Epithelial cell of proximal tubule (primary cell): ENCODE results near the gene KRT17. TPM values are rescaled to one million over a fixed set of nuclear protein-coding genes. Genes with fewer than 3 reads are reported as not detected.

Experiments
- DNase-seq: peaks from one replicate; pipeline ENCODE4 v3.0.0-alpha.2; 2011; ENCODE audit warnings: low read depth
- H3K4me3 ChIP-seq: 2 replicates; pipeline ENCODE4 v1.5.1; 2011; ENCODE audit warnings: low read depth, mild to moderate bottlenecking, low read length
- total RNA-seq: library from RNA; depleted of rRNA; stranded (reverse); fragments of >200 nt; gene quantifications from 2 replicates; pipeline ENCODE4 v1.2.3, GENCODE V29; 2015
- TF ChIP-seq, protein P1 (sequence below): conservative IDR thresholded peaks from 2 replicates; pipeline ENCODE4 v1.5.1; 2012; ENCODE audit warnings: low read depth, mild to moderate bottlenecking, low read length

The KRT17 gene
- total RNA-seq, 1 donor from 2014 or later, result 20.8 TPM

DNA sequence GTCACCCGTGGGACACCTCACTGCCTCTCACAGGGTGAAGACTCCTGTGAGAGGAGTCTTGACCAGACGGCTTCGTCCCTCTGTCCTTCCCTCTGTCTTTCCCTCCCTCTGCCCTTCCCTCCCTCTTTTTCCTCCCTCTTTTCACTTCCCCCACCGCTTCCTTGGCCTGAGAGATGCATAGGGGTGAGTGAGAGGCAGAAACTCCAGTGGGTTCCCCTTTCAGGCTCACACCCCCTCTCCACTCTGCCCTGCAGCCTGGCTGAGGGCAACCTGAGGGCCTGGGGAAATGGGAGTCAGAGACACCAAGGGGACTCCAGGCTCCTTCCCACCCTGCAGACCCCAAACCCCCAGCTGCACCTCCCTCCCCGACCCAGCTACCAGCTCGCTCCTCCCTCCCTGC is 14.6 kb upstream of the KRT17 start:
- DNase-seq, result no peak
- H3K4me3 ChIP-seq, result no peak overlapping the region
- TF ChIP-seq, protein P1, sequence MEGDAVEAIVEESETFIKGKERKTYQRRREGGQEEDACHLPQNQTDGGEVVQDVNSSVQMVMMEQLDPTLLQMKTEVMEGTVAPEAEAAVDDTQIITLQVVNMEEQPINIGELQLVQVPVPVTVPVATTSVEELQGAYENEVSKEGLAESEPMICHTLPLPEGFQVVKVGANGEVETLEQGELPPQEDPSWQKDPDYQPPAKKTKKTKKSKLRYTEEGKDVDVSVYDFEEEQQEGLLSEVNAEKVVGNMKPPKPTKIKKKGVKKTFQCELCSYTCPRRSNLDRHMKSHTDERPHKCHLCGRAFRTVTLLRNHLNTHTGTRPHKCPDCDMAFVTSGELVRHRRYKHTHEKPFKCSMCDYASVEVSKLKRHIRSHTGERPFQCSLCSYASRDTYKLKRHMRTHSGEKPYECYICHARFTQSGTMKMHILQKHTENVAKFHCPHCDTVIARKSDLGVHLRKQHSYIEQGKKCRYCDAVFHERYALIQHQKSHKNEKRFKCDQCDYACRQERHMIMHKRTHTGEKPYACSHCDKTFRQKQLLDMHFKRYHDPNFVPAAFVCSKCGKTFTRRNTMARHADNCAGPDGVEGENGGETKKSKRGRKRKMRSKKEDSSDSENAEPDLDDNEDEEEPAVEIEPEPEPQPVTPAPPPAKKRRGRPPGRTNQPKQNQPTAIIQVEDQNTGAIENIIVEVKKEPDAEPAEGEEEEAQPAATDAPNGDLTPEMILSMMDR, result no peak

DNA sequence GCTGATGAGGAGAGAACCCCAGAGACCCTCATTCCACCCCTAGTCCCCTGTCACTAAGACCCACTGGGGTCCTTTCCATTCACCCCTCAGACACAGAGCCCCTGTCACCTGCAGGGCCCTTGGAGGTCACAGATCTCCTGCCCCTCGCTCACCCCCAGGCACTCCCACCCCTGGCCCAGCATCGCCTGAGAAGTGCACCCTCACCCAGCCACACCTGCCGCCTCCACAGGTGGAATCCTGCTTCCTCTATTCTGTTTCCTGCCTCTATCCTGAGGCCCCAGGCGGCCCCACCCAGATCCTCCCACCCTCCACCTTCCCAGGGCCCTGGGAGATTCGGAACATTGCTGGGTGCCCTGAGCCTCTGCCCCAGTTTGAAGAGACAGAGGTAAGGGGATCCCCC is 13.8 kb upstream of the KRT17 start:
- no peak for DNase-seq
- TF ChIP-seq, protein P1, result no peak
- no peak overlapping the region for H3K4me3 ChIP-seq

DNA sequence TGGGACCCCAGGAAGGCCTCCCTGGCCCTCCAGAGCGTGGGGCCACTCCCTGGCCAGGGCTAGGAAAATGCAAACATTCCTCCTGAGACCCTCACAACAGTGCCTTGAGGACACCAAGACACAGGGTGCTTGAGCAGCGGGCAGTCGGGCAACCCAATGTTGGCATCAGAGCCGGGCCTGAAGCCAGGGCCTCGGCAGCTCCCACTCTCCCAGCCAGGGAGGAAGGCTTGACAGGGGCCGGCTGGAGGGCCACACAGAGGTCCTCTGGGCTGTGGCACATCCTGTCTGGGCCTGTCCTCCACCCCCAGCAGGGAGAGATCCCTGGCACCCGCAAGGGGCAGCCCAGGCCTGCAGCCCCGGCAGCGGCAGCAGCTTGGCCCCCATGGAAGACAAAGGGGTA is 12.3 kb upstream of the KRT17 start:
- TF ChIP-seq, protein P1, result no peak
- DNase-seq, result no peak
- no peak overlapping the region for H3K4me3 ChIP-seq

DNA sequence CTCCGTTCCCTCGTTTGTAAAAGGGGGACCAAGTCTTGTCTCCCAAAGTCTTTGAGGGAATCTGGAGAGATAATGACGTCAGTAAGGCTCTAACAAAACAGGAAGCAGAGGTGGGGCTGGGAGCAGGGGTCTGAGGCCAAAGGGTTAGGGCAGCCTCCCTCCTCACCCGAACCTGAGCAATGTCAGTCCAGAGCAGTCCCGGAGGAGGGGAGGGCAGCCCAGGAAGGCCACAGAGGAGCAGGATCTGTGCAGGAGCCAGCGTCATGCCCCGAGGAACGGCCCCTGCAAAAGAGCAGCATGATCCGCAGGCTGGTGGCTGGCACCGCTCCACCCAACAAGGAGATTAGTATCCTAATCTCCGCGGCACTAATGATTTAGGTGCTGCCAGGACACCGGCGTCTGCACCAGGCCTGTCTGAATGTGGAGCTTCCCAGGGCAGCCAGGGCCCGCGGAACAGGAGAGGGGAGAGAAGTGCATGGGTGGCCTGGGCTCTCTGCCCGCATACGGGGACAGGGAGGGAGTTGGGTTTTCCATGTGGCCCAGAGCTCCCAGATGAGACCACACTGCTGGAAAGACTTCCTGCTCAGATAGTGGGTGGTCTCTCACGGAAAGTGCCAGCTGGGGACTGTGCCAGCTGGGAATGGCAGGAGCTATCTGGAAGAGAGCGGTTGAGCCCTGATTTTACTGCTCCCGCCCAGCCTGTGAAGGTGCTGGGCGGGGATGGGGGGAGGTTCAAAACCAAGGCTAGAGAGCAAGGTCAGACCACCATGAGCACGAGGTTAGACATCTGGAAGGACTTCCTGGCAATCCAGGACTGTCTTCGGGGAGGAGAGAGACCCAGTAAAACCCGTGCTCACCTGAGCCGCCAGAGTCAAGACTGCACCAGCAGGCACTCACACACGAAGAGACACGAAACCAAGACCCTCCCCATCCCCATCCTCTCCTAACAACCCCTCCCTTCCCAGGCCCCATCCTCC is 11.0 kb upstream of the KRT17 start:
- no peak overlapping the region for H3K4me3 ChIP-seq
- TF ChIP-seq, protein P1, result no peak
- DNase-seq, result no peak

DNA sequence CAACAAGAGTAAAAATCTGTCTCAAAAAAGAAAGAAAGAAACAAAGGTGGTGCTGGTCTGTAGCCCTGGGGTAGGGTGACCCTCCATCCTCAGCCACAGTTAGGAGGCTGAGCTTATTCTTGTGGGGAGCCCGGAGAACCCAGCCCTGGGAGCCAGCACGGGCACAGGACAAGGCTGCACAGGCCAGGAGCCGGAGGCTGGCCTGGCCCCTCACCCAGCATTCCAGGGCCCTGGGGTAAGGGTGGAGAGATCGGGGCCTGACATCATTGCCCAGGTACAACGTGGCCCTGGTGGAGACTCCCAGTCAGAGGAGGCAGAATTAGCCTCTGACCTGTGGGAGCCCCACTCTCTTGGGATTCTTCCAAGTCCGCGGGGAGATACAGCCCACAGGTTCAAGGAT is 10.3 kb upstream of the KRT17 start:
- TF ChIP-seq, protein P1, result no peak
- no peak overlapping the region for H3K4me3 ChIP-seq
- no peak for DNase-seq

DNA sequence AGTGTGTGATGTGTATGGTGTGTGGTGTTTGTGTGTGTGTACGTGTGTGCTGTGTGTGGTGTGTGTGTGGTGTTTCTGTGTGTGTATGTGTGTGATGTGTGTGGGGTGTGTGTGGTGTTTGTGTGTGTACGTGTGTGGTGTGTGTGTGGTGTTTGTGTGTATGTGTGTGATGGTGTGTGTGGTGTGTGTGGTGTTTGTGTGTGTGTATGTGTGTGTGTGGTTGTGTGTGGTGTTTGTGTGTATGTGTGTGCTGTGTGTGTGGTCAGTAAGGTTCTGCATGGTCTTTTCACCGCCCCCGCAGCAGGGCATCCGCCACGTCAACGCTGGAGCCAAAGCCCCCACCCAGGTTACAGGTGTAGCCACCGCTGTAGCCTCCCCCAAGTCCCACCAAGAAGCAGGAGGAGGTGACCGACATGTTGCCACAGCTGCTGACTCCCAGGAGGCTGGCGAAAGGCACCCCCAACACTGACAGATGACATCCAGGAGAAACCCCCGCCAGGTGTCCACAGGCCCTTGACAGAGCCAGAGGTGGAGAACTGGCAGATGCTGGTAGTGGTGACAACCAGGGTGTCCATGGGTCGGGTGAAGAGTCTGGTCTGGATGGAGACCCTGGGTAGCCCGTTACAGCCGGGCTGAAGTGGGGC is 9.3 kb upstream of the KRT17 start:
- DNase-seq, result no peak
- TF ChIP-seq, protein P1, result no peak

More for the DNA sequence above, 9.3 kb upstream of the KRT17 start:
- no peak overlapping the region for H3K4me3 ChIP-seq
